Uterus (tissue), 2 donors: ENCODE measurements around the gene NDUFB3.

Experiments
- CTCF ChIP-seq, 4 experiments: fragments of 200-600 bp in 2 of 4; fragments of 450-650 bp in 2 of 4; sonication (generic) in 2 of 4; IDR thresholded peaks; one replicate each; pipeline ENCODE4 v1.5.1; 2016 to 2019; ENCODE audit warnings: antibody characterized with exemption in 4 of 4, mild to moderate bottlenecking in 2 of 4, moderate library complexity in 1 of 4
- POLR2A ChIP-seq, 2 donors: fragments of 450-650 bp; IDR thresholded peaks; one replicate each; pipeline ENCODE4 v1.6.1; 2016; ENCODE audit warnings: antibody characterized with exemption in 2 of 2, mild to moderate bottlenecking in 1 of 2, moderate library complexity in 1 of 2

DNA sequence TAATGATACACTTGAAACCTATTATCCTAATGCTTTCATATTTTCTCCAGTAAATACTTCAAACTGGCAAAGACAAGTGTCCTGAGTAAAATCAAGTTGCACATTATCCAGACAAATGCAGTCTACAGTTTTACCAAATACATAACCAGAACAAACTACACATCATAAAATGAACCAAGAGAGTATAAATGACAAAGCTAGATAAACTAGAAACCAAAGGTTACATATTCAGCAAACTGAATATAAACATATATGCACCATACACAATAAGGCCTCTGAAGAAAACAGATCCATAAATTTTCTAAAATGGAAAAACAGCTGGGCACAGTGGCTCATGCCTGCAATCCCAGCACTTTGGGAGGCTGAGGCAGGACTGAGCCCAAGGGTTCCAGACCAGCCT is 47.3 kb upstream of the NDUFB3 start:
- TF ChIP-seq CTCF (IDR thresholded peaks at IDR 0.05) (no peak), POLR2A (IDR thresholded peaks at IDR 0.05) (no peak)
